T follicular helper cell (primary cell): ENCODE data around the gene ITGB3.
"Not testable (repeated sequence)": the region's sequence is repeated elsewhere in the genome, so short reads cannot be mapped to it uniquely, and the experiment has no call there.

Experiments
- DNase-seq: peaks from one replicate; pipeline ENCODE4 v3.0.0-alpha.2; 2020; ENCODE audit warnings: low read depth
- total RNA-seq, 2 experiments: gene quantifications; one replicate each; lab custom pipeline; 2026; lab: John Stamatoyannopoulos, UW

ITGB3 gene
- total RNA-seq = 0 reads per million in 2 experiments

- peak; percentile 35 for DNase-seq
Measured at GRCh38 chr17:47253541-47254402, at the start of gene ITGB3. TSS of gene ITGB3 (plus strand) at chr17:47253827. CDS start at chr17:47253862, 35 bp downstream.

GRCh38 chr17:47203984-47204721 lies 49.5 kb upstream of the ITGB3 start:
- peak; percentile 14 for DNase-seq

GRCh38 chr17:47204722-47205418 lies 48.8 kb upstream of the ITGB3 start:
- no peak for DNase-seq

GRCh38 chr17:47205419-47205963 lies 48.1 kb upstream of the ITGB3 start:
- peak; percentile 50 for DNase-seq

- DNase-seq = no peak
Measured at GRCh38 chr17:47207143-47208067, 46.2 kb upstream of the ITGB3 start.

- no peak for DNase-seq
Measured at GRCh38 chr17:47208744-47209488, 44.7 kb upstream of the ITGB3 start, which contains the start of gene MYL4. TSS of gene MYL4 (plus strand) at chr17:47209348. CDS start at chr17:47209423, 75 bp downstream.

- no peak for DNase-seq
Measured at GRCh38 chr17:47209499-47209898, 44.1 kb upstream of the ITGB3 start.

- no peak for DNase-seq
Measured at GRCh38 chr17:47210105-47210504, 43.5 kb upstream of the ITGB3 start.

- DNase-seq = no peak
Measured at GRCh38 chr17:47210779-47211178, 42.8 kb upstream of the ITGB3 start.

- DNase-seq = no peak
Measured at GRCh38 chr17:47212458-47212857, 41.2 kb upstream of the ITGB3 start.

GRCh38 chr17:47213540-47213939 lies 40.1 kb upstream of the ITGB3 start:
- DNase-seq = no peak

GRCh38 chr17:47214931-47215330 lies 38.7 kb upstream of the ITGB3 start:
- DNase-seq = no peak

GRCh38 chr17:47216821-47217220 lies 36.8 kb upstream of the ITGB3 start:
- not testable (repeated sequence) for DNase-seq

- not testable (repeated sequence) for DNase-seq
Measured at GRCh38 chr17:47217279-47217678, 36.3 kb upstream of the ITGB3 start.

GRCh38 chr17:47218896-47219430 lies 34.7 kb upstream of the ITGB3 start:
- no peak for DNase-seq

GRCh38 chr17:47219621-47220475 lies 33.8 kb upstream of the ITGB3 start:
- no peak for DNase-seq

GRCh38 chr17:47220531-47220999 lies 33.1 kb upstream of the ITGB3 start:
- DNase-seq = no peak

- DNase-seq = no peak
Measured at GRCh38 chr17:47221154-47221553, 32.5 kb upstream of the ITGB3 start.

GRCh38 chr17:47222047-47222446 lies 31.6 kb upstream of the ITGB3 start:
- no peak for DNase-seq
